HepG2 (cell line): Measurements from ENCODE around the gene RAB40C. TPM values are rescaled to one million over a fixed set of nuclear protein-coding genes. Genes with fewer than 3 reads are reported as not detected.

ENCODE experiments used
- ATAC-seq: fragments of 200-7000 bp; cut with Tn5 transposase; 3 replicates; pipeline ENCODE4 v1.9.1; 2020; ENCODE audit warnings: mild to moderate bottlenecking, moderate library complexity
- BruUV-seq: library from RNA; stranded (reverse); fragments of 400-500 nt; replicated peaks from 2 replicates; lab custom pipeline; 2021; lab: Mats Ljungman, UMichigan
- CTCF ChIA-PET: fragments of 300-600 bp; formaldehyde crosslinking; extraction: SDS; loops from one replicate; lab custom pipeline; 2021; ENCODE audit warnings: low total read pairs, inconsistent platforms, low intra/inter-chr PET ratio; lab: Yijun Ruan, JAX
- POLR2A ChIA-PET: fragments of 350-600 bp; sonication (Branson Sonifier 250); formaldehyde crosslinking; loops from one replicate; lab custom pipeline; 2020; ENCODE audit warnings: antibody characterized with exemption, inconsistent platforms; lab: Yijun Ruan, JAX
- DNase-seq: peaks from one replicate; pipeline ENCODE4 v3.0.0-alpha.2; 2015; ENCODE audit warnings: low spot score
- FAIRE-seq: peaks from 3 replicates; lab custom pipeline; 2011; peaks lifted over from hg19 to GRCh38; lab: Jason Lieb, UNC
- H2AFZ ChIP-seq: one replicate; pipeline ENCODE4 v1.6.1; 2011; ENCODE audit warnings: low read length, inconsistent platforms
- H3K27ac ChIP-seq: fragments of 300-600 bp; 3 replicates; pipeline ENCODE4 v1.8.0; 2011; ENCODE audit warnings: mixed run types, mild to moderate bottlenecking, mixed read lengths, low read length, inconsistent platforms; ENCODE audit not compliant: insufficient read depth; ENCODE audit errors: extremely low read length
- H3K27me3 ChIP-seq, 2 experiments: fragments of 200-600 bp in 1 of 2; 2 replicates in 1 of 2; 3 replicates in 1 of 2; pipeline versions ENCODE4 v1.6.0 to v1.8.0; 2011; ENCODE audit warnings: low read length in 2 of 2, mild to moderate bottlenecking in 2 of 2, moderate library complexity in 2 of 2, inconsistent platforms in 1 of 2; ENCODE audit not compliant: insufficient read depth in 2 of 2, control insufficient read depth in 1 of 2
- H3K36me3 ChIP-seq, 2 experiments: fragments of 200-600 bp in 1 of 2; replicated peaks in 1 of 2; 2 replicates in 1 of 2; 3 replicates in 1 of 2; pipeline versions ENCODE4 v1.5.1 to v1.8.0; 2011; ENCODE audit warnings: low read length in 2 of 2, inconsistent platforms in 1 of 2; ENCODE audit not compliant: insufficient read depth in 2 of 2, control insufficient read depth in 1 of 2
- H3K4me1 ChIP-seq: 2 replicates; pipeline ENCODE4 v1.5.1; 2012; ENCODE audit warnings: low read length, inconsistent platforms; ENCODE audit not compliant: insufficient read depth
- H3K4me2 ChIP-seq: 2 replicates; pipeline ENCODE4 v1.6.0; 2011; ENCODE audit warnings: low read depth, low read length, inconsistent platforms
- H3K4me3 ChIP-seq, 3 experiments: fragments of 200-600 bp in 1 of 3; sonication (generic), shearing (Covaris generic) in 1 of 3; replicated peaks in 1 of 3; 2 replicates each; pipeline ENCODE4 v1.5.1; 2011 to 2016; ENCODE audit warnings: low read length in 3 of 3, inconsistent platforms in 2 of 3, low read depth in 2 of 3, mild to moderate bottlenecking in 2 of 3, control low read depth in 1 of 3, mixed read lengths in 1 of 3; ENCODE audit not compliant: insufficient read depth in 1 of 3
- H3K79me2 ChIP-seq: one replicate; pipeline ENCODE4 v1.6.1; 2011; ENCODE audit warnings: low read length, inconsistent platforms; ENCODE audit not compliant: insufficient read depth
- H3K9ac ChIP-seq: 2 replicates; pipeline ENCODE4 v1.6.0; 2011; ENCODE audit warnings: mild to moderate bottlenecking, low read depth, low read length, inconsistent platforms; ENCODE audit not compliant: insufficient read depth
- H3K9me3 ChIP-seq: 2 replicates; pipeline ENCODE4 v1.5.1; 2012; ENCODE audit warnings: mild to moderate bottlenecking, low read length
- H4K20me1 ChIP-seq: 2 replicates; pipeline ENCODE4 v1.6.0; 2011; ENCODE audit warnings: inconsistent platforms, mild to moderate bottlenecking, low read length, moderate library complexity; ENCODE audit not compliant: insufficient read depth
- AGO2 ChIP-seq: fragments of 200-400 bp; formaldehyde crosslinking; optimal IDR thresholded peaks from 2 replicates; pipeline ENCODE3; 2017; ENCODE audit warnings: mild to moderate bottlenecking, low read depth, low read length, moderate library complexity
- CSRNP2 ChIP-seq: sonication (generic); formaldehyde crosslinking; conservative IDR thresholded peaks from 2 replicates; pipeline ENCODE4 v1.8.0; 2022; ENCODE audit warnings: low read depth, missing genetic modification reagents
- HDAC2 ChIP-seq: sonication (generic); formaldehyde crosslinking; IDR thresholded peaks from 2 replicates; pipeline ENCODE4 v1.4.0; 2020; ENCODE audit warnings: missing genetic modification reagents
- NFKB2 ChIP-seq: sonication (generic); formaldehyde crosslinking; IDR thresholded peaks from 2 replicates; pipeline ENCODE4 v1.4.0; 2020; ENCODE audit warnings: missing genetic modification reagents, borderline replicate concordance
- ZBTB8A ChIP-seq: sonication (generic); formaldehyde crosslinking; IDR thresholded peaks from 2 replicates; pipeline ENCODE4 v1.4.0; 2020; ENCODE audit warnings: mild to moderate bottlenecking, low read depth, missing genetic modification reagents, borderline replicate concordance
- ZNF136 ChIP-seq: sonication (generic); formaldehyde crosslinking; IDR thresholded peaks from 2 replicates; pipeline ENCODE4 v1.8.1; 2022; ENCODE audit warnings: low read depth, mild to moderate bottlenecking, moderate library complexity, missing genetic modification reagents
- ZNF333 ChIP-seq: sonication (generic); formaldehyde crosslinking; IDR thresholded peaks from 2 replicates; pipeline ENCODE4 v1.4.0; 2020; ENCODE audit warnings: mild to moderate bottlenecking, missing genetic modification reagents, borderline replicate concordance
- WGBS: methylation state at CpG from one replicate; pipeline ENCODE4 v1.1.6; 2017; ENCODE audit warnings: low lambda C conversion rate; 5-methylcytosine and 5-hydroxymethylcytosine counted together
- in situ Hi-C: cut with HindIII; loops from 2 replicates; pipeline ENCODE4 v1.10.0; 2017; ENCODE audit warnings: low pct_unique_long_range_greater_than_20kb; ENCODE audit not compliant: extremely low pct_ligation_motif_present
- intact Hi-C: fragments of 100-400 bp; cut with micrococcal nuclease; formaldehyde crosslinking; loops from one replicate; pipeline ENCODE4 v1.10.0; 2022; ENCODE audit not compliant: unreplicated experiment
- polyA plus RNA-seq, 8 experiments: library from polyadenylated mRNA; depleted of rRNA in 3 of 8; stranded (reverse) in 7 of 8; unstranded in 1 of 8; fragments of >200 nt; fragmentation: Illumina TruSeq in 4 of 8; extraction: Trizol in 4 of 8; gene quantifications; 2 replicates each; pipeline versions ENCODE4 v1.2.1 to v1.2.3, GENCODE V29; 2011 to 2016; ENCODE audit warnings: low read depth in 4 of 8, missing spikeins in 1 of 8, mixed read lengths in 1 of 8; ENCODE audit not compliant: insufficient read depth in 1 of 8
- total RNA-seq, 5 experiments: library from RNA; depleted of rRNA; stranded (reverse); fragments of >200 nt; fragmentation: Illumina TruSeq; extraction: Trizol; gene quantifications; 2 replicates each; pipeline ENCODE4 v1.2.3, GENCODE V29; 2016; ENCODE audit warnings: low read depth in 1 of 5

Gene RAB40C
- total and polyA plus RNA-seq, 2 of the 13 experiments (the other 11 are each of a cell fraction or from before 2014, with no cell fraction given), result 7.7 to 11.5 TPM

DNA sequence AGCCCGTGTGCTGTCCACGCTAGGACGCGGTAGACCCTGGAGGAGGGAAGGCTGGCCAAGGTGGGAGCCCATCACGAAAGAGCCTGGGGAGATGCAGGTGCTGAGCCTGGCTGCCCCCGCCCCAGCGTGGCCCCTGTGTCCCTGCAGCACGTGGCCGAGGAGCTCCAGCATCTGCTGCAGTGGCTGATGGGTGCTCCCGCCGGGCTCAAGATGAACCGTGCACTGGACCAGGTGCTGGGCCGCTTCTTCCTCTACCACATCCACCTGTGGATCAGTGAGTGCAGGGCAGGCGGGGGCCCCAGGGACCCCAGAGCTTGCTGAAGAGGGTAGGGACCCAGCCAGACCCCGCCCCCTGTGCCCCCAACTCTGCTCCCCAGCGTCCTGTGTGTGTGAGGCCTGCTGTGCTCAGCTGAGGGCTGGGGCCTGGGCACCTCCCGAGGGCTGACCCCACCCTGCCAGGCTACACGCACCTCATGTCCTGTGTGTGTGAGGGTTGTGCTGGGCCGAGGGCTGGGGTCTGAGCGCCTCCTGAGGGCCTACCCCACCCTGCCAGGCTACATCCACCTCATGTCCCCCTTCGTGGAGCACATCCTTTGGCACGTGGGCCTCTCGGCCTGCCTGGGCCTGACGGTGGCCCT, 11.5 kb upstream of the RAB40C start:
- 86% methylated on average over 4 of the region's 24 CpGs for WGBS
- Histone ChIP-seq H3K36me3 (peaks cover 0 to 1% of the 10 kb centered on the region in 2 experiments; a peak in 1 of 5 replicates), H3K79me2 (no peaks in the 10 kb centered on the region), H3K4me2 (no peak overlapping the region), H4K20me1 (no peaks in the 10 kb centered on the region), H3K4me1 (peaks cover 12% of the 10 kb centered on the region), H3K9ac (no peak overlapping the region), H3K27me3 (no peaks in the 10 kb centered on the region), H3K9me3 (no peaks in the 10 kb centered on the region), H3K27ac (no peak overlapping the region), H2AFZ (no peak overlapping the region), H3K4me3 (no peak overlapping the region)
- CTCF ChIA-PET, result interaction anchor here (0.6 to 1.8 kb wide), 3 partner anchors 22 to 33 kb away, joined by 3 to 11 read pairs (median 8); no protein-coding TSS in a partner anchor
- intact Hi-C loops (no loop called here), in situ Hi-C loops (no loop called here)
- no peak for TF ChIP-seq NFKB2 (CRISPR knock-in tag)
- TF ChIP-seq HDAC2 (CRISPR knock-in tag), result no peak
- TF ChIP-seq ZBTB8A (CRISPR knock-in tag), result no peak
- TF ChIP-seq AGO2, result peak; percentile 66
- TF ChIP-seq CSRNP2 (CRISPR knock-in tag), result no peak
- no peak for TF ChIP-seq ZNF136
- TF ChIP-seq ZNF333, result no peak
- no TSS peak for BruUV-seq
- no peak for DNase-seq
- FAIRE-seq, result no peak
- ATAC-seq, result peak; percentile 2; the same call in 1 of the 3 replicates
- POLR2A ChIA-PET, result interaction anchor here (1.1 to 1.6 kb wide), 2 partner anchors 10 to 58 kb away, joined by 4 to 6 read pairs; partner anchors contain the start of gene METTL26
